Neural progenitor cell (in vitro differentiated cells): ENCODE measurements around the gene GDPGP1. TPM values are rescaled to one million over a fixed set of nuclear protein-coding genes. Genes with fewer than 3 reads are reported as not detected.

Experiments used
- DNase-seq: peaks from one replicate; pipeline ENCODE4 v3.0.0-alpha.2; 2016; ENCODE audit warnings: low spot score
- H2AFZ ChIP-seq: fragments of 200-600 bp; sonication (generic); replicated peaks from 2 replicates; pipeline ENCODE4 v1.6.1; 2016; ENCODE audit warnings: antibody characterized with exemption
- H3F3A ChIP-seq: fragments of 200-600 bp; sonication (generic); 2 replicates; pipeline ENCODE4 v1.6.1; 2016; ENCODE audit warnings: antibody characterized with exemption, low read depth
- H3K27ac ChIP-seq: fragments of 200-600 bp; sonication (generic); 2 replicates; pipeline ENCODE4 v1.5.1; 2016; ENCODE audit warnings: mild to moderate bottlenecking
- H3K27me3 ChIP-seq: fragments of 200-600 bp; sonication (generic); 2 replicates; pipeline ENCODE4 v1.6.1; 2016; ENCODE audit warnings: mild to moderate bottlenecking, moderate library complexity
- H3K36me3 ChIP-seq: fragments of 200-600 bp; sonication (generic); 2 replicates; pipeline ENCODE4 v1.5.1; 2016
- H3K4me1 ChIP-seq: fragments of 200-600 bp; sonication (generic); 2 replicates; pipeline ENCODE4 v1.6.1; 2016; ENCODE audit warnings: mixed run types
- H3K4me2 ChIP-seq: fragments of 200-600 bp; sonication (generic); 2 replicates; pipeline ENCODE4 v1.6.1; 2016
- H3K4me3 ChIP-seq: fragments of 200-600 bp; sonication (generic); 2 replicates; pipeline ENCODE4 v1.5.1; 2016
- H3K79me2 ChIP-seq: fragments of 200-600 bp; sonication (generic); 2 replicates; pipeline ENCODE4 v1.6.1; 2016; ENCODE audit warnings: low read depth
- H3K9ac ChIP-seq: fragments of 200-600 bp; sonication (generic); 2 replicates; pipeline ENCODE4 v1.6.1; 2016
- H3K9me3 ChIP-seq: fragments of 200-600 bp; sonication (generic); 2 replicates; pipeline ENCODE4 v1.5.1; 2016; ENCODE audit warnings: low read depth
- H4K20me1 ChIP-seq: fragments of 200-600 bp; sonication (generic); 2 replicates; pipeline ENCODE4 v1.6.1; 2016; ENCODE audit warnings: low read depth
- H3K27ac Mint-ChIP-seq: 3 replicates; pipeline ENCODE4 v1.8.0; 2021; ENCODE audit warnings: mixed read lengths
- H3K27me3 Mint-ChIP-seq: 2 replicates; pipeline ENCODE4 v1.8.0; 2022; ENCODE audit warnings: low read depth, mild to moderate bottlenecking, inconsistent platforms, moderate library complexity, mixed read lengths; ENCODE audit not compliant: insufficient read depth
- H3K36me3 Mint-ChIP-seq: 3 replicates; pipeline ENCODE4 v1.8.0; 2021; ENCODE audit warnings: mixed read lengths
- H3K4me1 Mint-ChIP-seq: 3 replicates; pipeline ENCODE4 v1.8.0; 2021; ENCODE audit warnings: mixed read lengths
- H3K4me3 Mint-ChIP-seq: 3 replicates; pipeline ENCODE4 v1.8.0; 2021; ENCODE audit warnings: mild to moderate bottlenecking, moderate library complexity, mixed read lengths
- H3K9me3 Mint-ChIP-seq: 3 replicates; pipeline ENCODE4 v1.8.0; 2020; ENCODE audit warnings: mixed read lengths
- CTCF ChIP-seq: fragments of 200-600 bp; sonication (generic); IDR thresholded peaks from 2 replicates; pipeline ENCODE4 v1.5.1; 2017; ENCODE audit warnings: antibody characterized with exemption, mild to moderate bottlenecking
- EZH2 ChIP-seq: fragments of 200-600 bp; sonication (generic); IDR thresholded peaks from 2 replicates; pipeline ENCODE4 v1.6.1; 2017; ENCODE audit warnings: antibody characterized with exemption, mild to moderate bottlenecking, moderate library complexity
- EZH2phosphoT487 ChIP-seq: fragments of 200-600 bp; sonication (generic); IDR thresholded peaks from 2 replicates; pipeline ENCODE4 v1.6.1; 2017; ENCODE audit warnings: antibody characterized with exemption
- total RNA-seq: library from RNA; depleted of rRNA; stranded (reverse); fragments of >200 nt; gene quantifications from 2 replicates; pipeline ENCODE4 v1.2.3, GENCODE V29; 2015; ENCODE audit warnings: low replicate concordance

Gene GDPGP1
- total RNA-seq, 1 donor from 2014 or later: 0.67 TPM

- H3K4me3 ChIP-seq: no peak overlapping the region
- DNase-seq: no peak
- no peaks in the 10 kb centered on the region for H4K20me1 ChIP-seq
- no peak overlapping the region for H3K9ac ChIP-seq
- H3K36me3 Mint-ChIP-seq: peaks cover 7% of the 10 kb centered on the region
- H3K27ac Mint-ChIP-seq: no peak overlapping the region
- no peak overlapping the region for H3K4me3 Mint-ChIP-seq
- H3K27me3 Mint-ChIP-seq: no peaks in the 10 kb centered on the region
- H3K27ac ChIP-seq: no peak overlapping the region
- H3K4me1 Mint-ChIP-seq: peaks cover 7% of the 10 kb centered on the region
- H3F3A ChIP-seq: no peaks in the 10 kb centered on the region
- H3K27me3 ChIP-seq: no peaks in the 10 kb centered on the region
- H3K4me1 ChIP-seq: no peaks in the 10 kb centered on the region
- no peaks in the 10 kb centered on the region for H3K9me3 ChIP-seq
- H3K36me3 ChIP-seq: no peaks in the 10 kb centered on the region
- TF ChIP-seq CTCF (no peak), EZH2 (no peak), EZH2phosphoT487 (no peak)
- no peak overlapping the region for H3K4me2 ChIP-seq
- H2AFZ ChIP-seq: no peak overlapping the region
- H3K9me3 Mint-ChIP-seq: no peaks in the 10 kb centered on the region
- H3K79me2 ChIP-seq: no peaks in the 10 kb centered on the region
Observed at GRCh38 chr15:90222547-90222946, 11.5 kb upstream of the GDPGP1 start.

- Mint-ChIP-seq H3K9me3 (no peaks in the 10 kb centered on the region), H3K4me1 (peaks cover 7% of the 10 kb centered on the region), H3K36me3 (peaks cover 7% of the 10 kb centered on the region), H3K4me3 (no peak overlapping the region), H3K27me3 (no peaks in the 10 kb centered on the region), H3K27ac (no peak overlapping the region)
- Histone ChIP-seq H3K9ac (no peak overlapping the region), H3K36me3 (no peaks in the 10 kb centered on the region), H2AFZ (no peak overlapping the region), H3K27me3 (no peaks in the 10 kb centered on the region), H4K20me1 (no peaks in the 10 kb centered on the region), H3F3A (no peaks in the 10 kb centered on the region), H3K4me3 (no peak overlapping the region), H3K27ac (no peak overlapping the region), H3K9me3 (no peaks in the 10 kb centered on the region), H3K79me2 (no peaks in the 10 kb centered on the region), H3K4me1 (no peaks in the 10 kb centered on the region), H3K4me2 (no peak overlapping the region)
- no peak for DNase-seq
- TF ChIP-seq EZH2: no peak
- no peak for TF ChIP-seq EZH2phosphoT487
Observed at GRCh38 chr15:90223441-90224165, 10.4 kb upstream of the GDPGP1 start.

GRCh38 chr15:90225047-90225446 is 9.0 kb upstream of the GDPGP1 start:
- H3K27me3 Mint-ChIP-seq: peaks cover 2% of the 10 kb centered on the region
- no peaks in the 10 kb centered on the region for H3K4me1 Mint-ChIP-seq
- no peaks in the 10 kb centered on the region for H3K9me3 ChIP-seq
- H3K27me3 ChIP-seq: no peaks in the 10 kb centered on the region
- H3K36me3 Mint-ChIP-seq: peaks cover 15% of the 10 kb centered on the region
- H3K4me3 Mint-ChIP-seq: no peak overlapping the region
- TF ChIP-seq EZH2phosphoT487 (no peak), CTCF (no peak), EZH2 (no peak)
- H3K9me3 Mint-ChIP-seq: no peaks in the 10 kb centered on the region
- no peaks in the 10 kb centered on the region for H3K79me2 ChIP-seq
- H3K4me3 ChIP-seq: no peak overlapping the region
- no peak overlapping the region for H3K27ac Mint-ChIP-seq
- no peak overlapping the region for H3K27ac ChIP-seq
- H3K4me1 ChIP-seq: no peaks in the 10 kb centered on the region
- H3K9ac ChIP-seq: no peak overlapping the region
- DNase-seq: no peak
- H2AFZ ChIP-seq: no peak overlapping the region
- H3F3A ChIP-seq: no peaks in the 10 kb centered on the region
- H4K20me1 ChIP-seq: no peaks in the 10 kb centered on the region
- H3K36me3 ChIP-seq: no peaks in the 10 kb centered on the region
- H3K4me2 ChIP-seq: no peak overlapping the region

GRCh38 chr15:90225504-90226234 is 8.3 kb upstream of the GDPGP1 start:
- Histone ChIP-seq H3K4me3 (no peak overlapping the region), H3K79me2 (no peaks in the 10 kb centered on the region), H3K27me3 (no peaks in the 10 kb centered on the region), H3K4me1 (no peaks in the 10 kb centered on the region), H3K27ac (no peak overlapping the region), H3F3A (no peaks in the 10 kb centered on the region), H4K20me1 (no peaks in the 10 kb centered on the region), H2AFZ (no peak overlapping the region), H3K9ac (no peak overlapping the region), H3K36me3 (no peaks in the 10 kb centered on the region), H3K4me2 (no peak overlapping the region), H3K9me3 (no peaks in the 10 kb centered on the region)
- H3K4me1 Mint-ChIP-seq: no peaks in the 10 kb centered on the region
- peaks cover 2% of the 10 kb centered on the region for H3K27me3 Mint-ChIP-seq
- no peak overlapping the region for H3K4me3 Mint-ChIP-seq
- H3K9me3 Mint-ChIP-seq: no peaks in the 10 kb centered on the region
- no peak for DNase-seq
- no peak overlapping the region for H3K27ac Mint-ChIP-seq
- H3K36me3 Mint-ChIP-seq: peaks cover 16% of the 10 kb centered on the region
- TF ChIP-seq EZH2 (no peak), CTCF (no peak), EZH2phosphoT487 (no peak)
